SH-SY5Y (cell line): Measurements from ENCODE around the gene POLDIP2.

Experiments
- GATA2 ChIP-seq: IDR thresholded peaks from 2 replicates; pipeline ENCODE4 v1.6.1; 2011; ENCODE audit warnings: mild to moderate bottlenecking, low read depth, low read length
- GATA3 ChIP-seq: IDR thresholded peaks from 2 replicates; pipeline ENCODE4 v1.6.1; 2011; ENCODE audit warnings: low read depth, mild to moderate bottlenecking, low read length, moderate library complexity

GRCh38 chr17:28331891-28332420 lies 25.4 kb downstream of the POLDIP2 start:
- TF ChIP-seq GATA2: no peak
- no peak for TF ChIP-seq GATA3
